Frontal cortex (tissue), 4 donors: ENCODE measurements around the gene GLS2. TPM values are rescaled to one million over a fixed set of nuclear protein-coding genes. Genes with fewer than 3 reads are reported as not detected.
"Not testable (repeated sequence)": the region's sequence is repeated elsewhere in the genome, so short reads cannot be mapped to it uniquely, and the experiment has no call there.

Experiments used
- DNase-seq, 2 donors: peaks; one replicate each; pipeline ENCODE4 v3.0.0; 2012; ENCODE audit warnings: low spot score in 2 of 2
- FAIRE-seq: peaks from 2 replicates; lab custom pipeline; 2012; peaks lifted over from hg19 to GRCh38; lab: Jason Lieb, UNC
- total RNA-seq: library from RNA; depleted of rRNA; stranded (reverse); fragments of >200 nt; gene quantifications from one replicate; pipeline ENCODE4 v1.2.3, GENCODE V29; 2014
- donor health status: control.
- donor health status: control.
- donor health status: control.

The GLS2 gene
- total RNA-seq, 1 donor from 2014 or later, result 4.1 TPM

GRCh38 chr12:56494106-56494415 is 6.1 kb upstream of the GLS2 start:
- not testable (repeated sequence) for DNase-seq, FAIRE-seq

GRCh38 chr12:56493409-56494105 is 5.6 kb upstream of the GLS2 start:
- not testable (repeated sequence) for DNase-seq, FAIRE-seq

- FAIRE-seq, result no peak
These were observed 2.4 kb upstream of the GLS2 start for GRCh38 chr12:56490360-56490759.

GRCh38 chr12:56487448-56488040 is 417 bp downstream of the GLS2 start:
- DNase-seq (peak in 1 of 2 donors; percentile 29), FAIRE-seq (no peak)

More at GRCh38 chr12:56490360-56490759, 2.4 kb upstream of the GLS2 start:
- DNase-seq, result no peak

- FAIRE-seq (no peak), DNase-seq (no peak)
These were observed 1.3 kb downstream of the GLS2 start for GRCh38 chr12:56486694-56487093.

- DNase-seq (no peak), FAIRE-seq (no peak)
These were observed 3.4 kb downstream of the GLS2 start for GRCh38 chr12:56484566-56484965.

GRCh38 chr12:56479625-56480024 is 8.3 kb downstream of the GLS2 start:
- no peak for DNase-seq
- FAIRE-seq, result no peak

GRCh38 chr12:56477521-56478225 is 10.3 kb downstream of the GLS2 start:
- FAIRE-seq, result no peak

GRCh38 chr12:56476972-56477432 is 11.0 kb downstream of the GLS2 start:
- FAIRE-seq, result no peak
- DNase-seq, result no peak

More at GRCh38 chr12:56477521-56478225, 10.3 kb downstream of the GLS2 start:
- DNase-seq, result no peak

GRCh38 chr12:56476143-56476542 is 11.8 kb downstream of the GLS2 start:
- DNase-seq (no peak), FAIRE-seq (no peak)

- no peak for FAIRE-seq
- no peak for DNase-seq
These were observed 13.6 kb downstream of the GLS2 start for GRCh38 chr12:56474389-56474788.

- DNase-seq (peak in 1 of 2 donors; percentile 22), FAIRE-seq (no peak)
These were observed 18.7 kb downstream of the GLS2 start for GRCh38 chr12:56469007-56469930.

- FAIRE-seq, result no peak
- DNase-seq, result peak; percentile 82 to 92
These were observed 19.6 kb downstream of the GLS2 start, which contains the start of gene SPRYD4 for GRCh38 chr12:56468216-56469006. SPRYD4 (plus strand) TSS chr12:56468578; CDS start chr12:56468592, 14 bp downstream.

- no peak for FAIRE-seq
- DNase-seq, result no peak
These were observed 25.4 kb downstream of the GLS2 start for GRCh38 chr12:56462565-56462964.

- FAIRE-seq (no peak), DNase-seq (no peak)
These were observed 26.5 kb downstream of the GLS2 start for GRCh38 chr12:56461235-56462159.

GRCh38 chr12:56457817-56458216 is 30.1 kb downstream of the GLS2 start:
- no peak for FAIRE-seq
- no peak for DNase-seq

- FAIRE-seq (no peak), DNase-seq (no peak)
These were observed 33.4 kb downstream of the GLS2 start, which contains the start of gene MIP for GRCh38 chr12:56454557-56454956. MIP (minus strand) TSS chr12:56454657; CDS start chr12:56454613, 44 bp downstream.

- FAIRE-seq (no peak), DNase-seq (no peak)
These were observed 36.8 kb downstream of the GLS2 start for GRCh38 chr12:56451147-56451546.
